ENCODE measurements around the gene TOMM70. TPM values are rescaled to one million over a fixed set of nuclear protein-coding genes. Genes with fewer than 3 reads are reported as not detected.
A peak's percentile ranks its signal among the peaks of the same experiment; 100 is the strongest.

TOMM70 gene
- total and polyA plus RNA-seq, 2 of the 13 experiments (the other 11 are each of a cell fraction or from before 2014, with no cell fraction given) = 27.0 to 77.2 TPM

- TF ChIP-seq TCF7L2 (IDR thresholded peaks at IDR 0.05; ENCODE audit: low read depth, low read length) (no peak), ZNF749 (CRISPR knock-in tag; IDR thresholded peaks at IDR 0.05; ENCODE audit: borderline replicate concordance) (no peak), TAF1 (CRISPR knock-in tag; IDR thresholded peaks at IDR 0.05) (peak; percentile 87), HINFP (CRISPR knock-in tag; IDR thresholded peaks at IDR 0.05; ENCODE audit: low read depth) (peak; percentile 88), DBP (CRISPR knock-in tag; IDR thresholded peaks at IDR 0.05; ENCODE audit: not compliant biosample characterization) (no peak), YY1 (IDR thresholded peaks at IDR 0.05; ENCODE audit: insufficient read depth, insufficient replicate concordance, low read depth, low read length) (no peak), SMARCC2 (IDR thresholded peaks at IDR 0.05) (no peak), SRSF1 (optimal IDR thresholded peaks at IDR 0.05; ENCODE audit: low read depth, low read length) (no peak), SYNCRIP (IDR thresholded peaks at IDR 0.05; ENCODE audit: insufficient read depth, low read depth, low read length) (no peak), ZNF451 (CRISPR knock-in tag; IDR thresholded peaks at IDR 0.05) (no peak), ZNF784 (CRISPR knock-in tag; IDR thresholded peaks at IDR 0.05; ENCODE audit: borderline replicate concordance) (no peak), AFF4 (CRISPR knock-in tag; IDR thresholded peaks at IDR 0.05) (no peak), CCAR2 (optimal IDR thresholded peaks at IDR 0.05; ENCODE audit: low read depth, low read length) (no peak), JUN (CRISPR knock-in tag; IDR thresholded peaks at IDR 0.05) (no peak), TBX2 (CRISPR knock-in tag; IDR thresholded peaks at IDR 0.05; ENCODE audit: borderline replicate concordance) (peak; percentile 80), ZMAT5 (CRISPR knock-in tag; IDR thresholded peaks at IDR 0.05; ENCODE audit: borderline replicate concordance, low read depth) (no peak), FOSL1 (CRISPR knock-in tag; IDR thresholded peaks at IDR 0.05; ENCODE audit: borderline replicate concordance) (no peak), ZNF513 (CRISPR knock-in tag; conservative IDR thresholded peaks at IDR 0.05) (no peak), ZNF101 (CRISPR knock-in tag; IDR thresholded peaks at IDR 0.05; ENCODE audit: borderline replicate concordance, low read depth) (no peak; the same call in 1 of the 2 replicates)
Measured at GRCh38 chr3:100334488-100335351, 66.2 kb downstream of the TOMM70 start, which contains the start of gene NIT2 (continued).
